ENCODE data around the gene SCART1.
A peak's percentile ranks its signal among the peaks of the same experiment; 100 is the strongest.
"Not testable (repeated sequence)": the region's sequence is repeated elsewhere in the genome, so short reads cannot be mapped to it uniquely, and the experiment has no call there.

The SCART1 gene

DNA sequence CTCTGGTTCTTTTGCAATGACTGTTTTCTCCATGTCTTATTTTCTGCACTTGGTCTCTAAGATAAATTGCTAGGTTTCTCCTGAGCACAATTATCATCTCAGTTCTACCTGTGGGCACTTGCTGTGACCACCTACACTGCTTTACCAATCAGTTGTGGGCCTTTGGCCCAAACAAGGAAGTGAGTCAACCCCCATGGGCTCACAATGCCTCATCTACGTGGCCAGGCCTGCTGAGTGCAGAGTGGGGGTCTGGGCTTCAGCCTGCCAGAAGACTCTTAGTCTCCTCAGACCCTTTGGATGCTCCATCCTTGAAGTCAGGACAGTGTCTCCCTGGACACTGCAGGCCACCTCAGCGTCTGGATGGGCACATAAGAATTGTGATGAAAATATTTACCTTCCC lies 20.3 kb downstream of the SCART1 start:
- no peak for DNase-seq (ENCODE audit: low read depth in 2 of 2)

DNA sequence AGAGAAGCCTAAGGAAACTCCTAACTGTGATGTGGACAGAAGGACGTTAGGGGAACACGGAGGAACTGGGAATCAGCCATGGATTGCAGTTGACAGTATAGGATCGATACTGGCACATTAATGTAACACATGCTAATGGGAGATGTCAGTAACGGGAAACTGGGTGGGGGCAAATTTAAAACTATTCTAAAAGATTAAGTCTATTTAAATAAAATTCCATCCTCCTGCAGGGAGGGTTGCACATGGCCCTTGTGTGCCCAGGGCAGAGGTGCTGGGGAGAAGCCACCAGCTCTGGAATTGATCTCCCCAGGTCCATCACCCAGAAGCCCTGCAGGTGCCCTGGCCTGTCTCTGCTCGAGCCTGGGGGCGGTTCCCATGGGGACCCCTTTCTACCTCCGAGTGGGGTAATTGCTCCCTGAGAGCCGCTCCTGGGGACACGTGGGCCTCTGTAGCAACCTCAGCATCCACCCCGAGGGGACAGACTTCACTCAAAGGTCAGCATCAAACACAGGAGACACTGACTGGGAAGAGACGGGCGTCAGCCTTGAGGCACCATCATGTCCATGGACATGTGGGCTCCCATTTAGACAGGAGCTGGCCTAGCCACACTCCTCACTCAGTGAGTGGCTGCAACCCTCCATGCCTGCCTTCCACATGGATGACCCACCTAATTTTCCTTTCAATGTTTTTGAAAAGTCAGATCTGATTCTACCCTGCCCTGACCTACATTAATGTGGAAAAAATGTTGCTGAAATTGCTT lies 21.1 kb downstream of the SCART1 start:
- no peak for DNase-seq (ENCODE audit: low read depth in 2 of 2)

DNA sequence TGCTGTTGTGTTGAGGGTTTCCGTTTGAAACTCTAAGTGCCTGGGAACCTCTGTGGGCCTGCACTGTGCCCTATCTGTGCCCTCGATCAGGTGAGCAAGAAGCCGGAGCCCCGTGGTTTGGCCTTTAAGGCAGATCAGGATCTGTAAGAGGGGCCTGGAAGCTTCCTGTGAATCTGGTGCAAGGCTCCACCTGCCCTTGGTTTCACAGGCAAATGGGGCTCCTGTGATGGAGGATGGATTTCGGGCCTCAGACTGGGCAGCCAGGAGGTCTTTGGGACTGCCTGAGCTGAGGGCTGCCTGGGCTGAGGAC lies 21.6 kb downstream of the SCART1 start:
- DNase-seq (ENCODE audit: low read depth in 2 of 2): peak in 1 of 2 donors; percentile 16

DNA sequence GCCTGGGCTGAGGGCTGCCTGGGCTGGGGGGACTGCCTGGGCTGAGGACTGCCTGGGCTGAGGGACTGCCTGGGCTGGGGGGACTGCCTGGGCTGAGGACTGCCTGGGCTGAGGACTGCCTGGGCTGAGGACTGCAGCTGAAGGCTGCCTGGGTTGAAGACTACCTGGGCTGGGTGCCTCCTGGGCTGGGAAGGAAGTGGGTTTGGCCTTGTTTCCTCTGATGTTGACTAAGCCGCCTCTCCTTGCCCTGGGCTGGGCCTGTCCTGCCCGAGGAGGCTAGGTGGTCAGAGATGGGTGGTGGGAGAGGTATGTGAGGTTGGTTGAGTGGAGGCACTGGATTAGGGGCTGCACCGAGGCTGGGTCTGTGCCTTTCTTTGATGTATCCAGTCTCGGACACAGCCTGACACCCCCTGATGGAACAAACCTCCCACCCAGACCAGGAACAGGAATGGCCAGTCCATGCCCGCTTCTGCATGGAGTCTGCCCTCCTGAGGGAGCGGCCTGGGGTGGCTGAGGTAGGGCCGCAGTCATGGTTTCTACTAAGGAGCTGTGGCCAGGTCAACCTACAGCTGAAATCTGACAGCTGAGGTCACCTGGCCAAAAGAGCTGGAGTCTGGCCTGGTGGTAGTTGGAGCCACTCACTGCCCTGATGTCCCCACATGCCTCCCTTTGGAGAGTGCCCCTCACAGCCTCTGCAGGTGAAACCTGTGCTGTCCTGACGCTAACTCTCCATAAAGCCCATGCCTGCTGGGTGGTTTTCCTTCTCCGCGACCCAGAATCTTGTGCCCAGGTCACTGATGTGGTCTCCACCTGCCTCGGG lies 22.3 kb downstream of the SCART1 start:
- DNase-seq (ENCODE audit: low read depth in 2 of 2): peak in 1 of 2 donors; percentile 11

DNA sequence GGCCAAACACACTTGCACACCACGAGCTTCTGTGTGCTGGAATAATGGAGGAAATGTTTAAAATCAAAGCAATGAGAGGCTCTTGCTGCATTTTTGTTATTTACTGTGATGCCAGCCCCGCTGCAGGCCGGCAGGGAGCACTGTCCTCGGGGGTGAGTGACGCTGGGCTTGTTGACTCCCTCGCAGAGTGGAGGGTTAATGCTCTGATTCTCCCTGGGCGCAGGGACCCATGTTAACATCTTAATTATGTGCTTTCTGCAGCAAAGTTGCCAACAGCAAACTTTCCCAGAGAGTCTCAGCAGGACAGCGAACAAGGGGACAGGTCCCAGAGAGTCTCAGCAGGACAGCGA lies 22.9 kb downstream of the SCART1 start:
- no peak for DNase-seq (ENCODE audit: low read depth in 2 of 2)

DNA sequence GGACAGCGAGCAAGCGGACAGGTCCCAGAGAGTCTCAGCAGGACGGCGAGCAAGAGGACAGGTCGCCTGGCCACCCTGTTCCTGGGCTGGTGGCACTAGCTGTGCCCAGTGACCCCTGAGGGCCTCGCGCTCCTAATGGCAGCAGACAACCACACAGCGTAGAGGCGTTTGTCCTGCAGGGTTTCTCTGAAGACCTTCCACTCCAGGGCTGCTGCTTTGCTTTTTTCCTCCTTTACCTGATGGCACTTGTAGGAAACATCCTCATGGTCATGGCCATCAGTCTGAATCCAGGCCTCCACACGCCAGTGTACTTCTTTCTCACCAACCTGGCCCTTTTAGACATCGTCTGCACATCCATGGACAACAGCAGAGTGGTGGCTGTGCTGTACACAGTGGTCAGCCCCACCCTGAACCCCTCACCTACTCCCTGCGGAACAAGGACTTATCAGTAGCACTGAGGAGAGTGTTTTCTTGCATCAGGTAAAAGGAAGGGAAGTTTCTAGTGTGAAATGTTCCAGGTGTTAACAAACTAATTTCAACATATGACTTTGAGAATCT lies 27.4 kb downstream of the SCART1 start:
- DNase-seq (ENCODE audit: low read depth in 2 of 2): no peak

DNA sequence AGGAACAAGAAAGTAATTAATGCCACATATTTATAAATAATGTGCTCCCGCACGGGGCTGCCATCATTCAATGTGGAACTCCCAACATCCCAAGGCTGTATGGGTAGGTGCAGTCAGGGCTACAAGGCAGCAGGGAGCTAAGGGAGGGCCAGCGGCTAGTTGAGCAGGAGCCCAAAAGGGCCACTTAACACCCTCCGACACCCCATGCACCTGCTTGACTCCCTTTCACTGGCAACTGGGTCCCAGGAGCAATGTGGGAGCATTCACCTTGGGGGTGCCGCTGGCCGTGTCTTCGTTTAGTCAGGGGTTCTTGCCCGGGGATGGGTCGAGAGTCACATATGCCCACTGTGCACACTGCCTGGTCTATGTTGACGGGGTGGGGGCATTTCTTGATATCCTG lies 27.9 kb downstream of the SCART1 start:
- no peak for DNase-seq (ENCODE audit: low read depth in 2 of 2)

DNA sequence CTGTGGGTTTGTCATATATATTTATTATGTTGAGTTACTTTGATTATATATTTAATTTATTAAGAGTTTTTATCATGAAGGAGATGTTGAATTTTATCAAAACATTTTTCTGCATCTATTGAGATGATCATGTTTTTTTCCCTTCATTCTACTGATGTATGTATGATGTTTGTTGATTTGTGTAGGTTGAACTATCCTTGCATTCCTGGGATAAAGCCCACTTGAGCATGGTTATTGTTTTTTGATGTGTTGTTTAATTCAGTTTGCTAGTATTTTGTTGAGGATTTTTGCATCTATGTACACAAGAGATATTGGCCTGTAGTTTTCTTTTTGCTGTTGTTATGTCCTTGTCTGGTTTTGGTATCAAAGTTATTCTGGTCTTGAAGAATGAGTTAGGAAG lies 31.1 kb downstream of the SCART1 start:
- no peak for DNase-seq (ENCODE audit: low read depth in 2 of 2)

DNA sequence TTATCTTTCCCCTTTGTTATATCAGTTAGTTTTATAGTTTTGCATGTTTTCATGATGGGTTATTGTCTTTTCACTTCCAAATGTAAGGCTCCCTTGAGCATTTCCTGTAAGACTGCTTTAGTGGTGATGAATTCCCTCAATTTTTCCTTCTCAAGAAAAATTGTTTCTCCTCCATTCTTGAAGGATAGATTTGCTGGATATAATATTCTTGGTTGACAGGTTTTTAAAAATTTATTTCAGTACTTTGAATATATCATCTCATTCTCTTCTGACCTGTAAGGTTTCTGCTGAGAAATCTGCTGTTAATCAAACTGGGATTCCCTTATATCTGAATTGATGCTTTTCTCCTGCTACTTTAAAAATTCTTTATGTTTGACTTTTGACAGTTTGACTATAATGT lies 33.3 kb downstream of the SCART1 start:
- DNase-seq (ENCODE audit: low read depth in 2 of 2): no peak

DNA sequence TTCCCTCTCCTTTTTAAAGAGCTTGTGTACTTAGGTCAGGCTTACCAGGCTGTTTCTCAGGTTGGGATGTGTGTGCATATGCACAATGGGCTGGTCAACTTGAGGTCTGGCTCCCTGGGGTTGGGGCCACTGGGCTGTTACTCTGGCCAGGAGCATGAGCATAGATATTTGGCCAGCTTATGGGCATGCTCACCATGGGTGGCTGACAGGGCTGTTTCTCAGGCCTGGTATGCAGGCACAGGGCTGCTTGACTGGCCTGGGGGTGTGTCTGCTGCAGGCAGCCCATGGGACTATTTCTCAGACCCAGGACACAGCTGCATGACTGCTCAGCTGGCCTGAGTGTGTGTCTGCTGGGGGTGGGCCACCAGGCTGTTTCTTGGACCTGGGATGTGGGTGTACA lies 34.6 kb downstream of the SCART1 start:
- no peak for DNase-seq (ENCODE audit: low read depth in 2 of 2)

DNA sequence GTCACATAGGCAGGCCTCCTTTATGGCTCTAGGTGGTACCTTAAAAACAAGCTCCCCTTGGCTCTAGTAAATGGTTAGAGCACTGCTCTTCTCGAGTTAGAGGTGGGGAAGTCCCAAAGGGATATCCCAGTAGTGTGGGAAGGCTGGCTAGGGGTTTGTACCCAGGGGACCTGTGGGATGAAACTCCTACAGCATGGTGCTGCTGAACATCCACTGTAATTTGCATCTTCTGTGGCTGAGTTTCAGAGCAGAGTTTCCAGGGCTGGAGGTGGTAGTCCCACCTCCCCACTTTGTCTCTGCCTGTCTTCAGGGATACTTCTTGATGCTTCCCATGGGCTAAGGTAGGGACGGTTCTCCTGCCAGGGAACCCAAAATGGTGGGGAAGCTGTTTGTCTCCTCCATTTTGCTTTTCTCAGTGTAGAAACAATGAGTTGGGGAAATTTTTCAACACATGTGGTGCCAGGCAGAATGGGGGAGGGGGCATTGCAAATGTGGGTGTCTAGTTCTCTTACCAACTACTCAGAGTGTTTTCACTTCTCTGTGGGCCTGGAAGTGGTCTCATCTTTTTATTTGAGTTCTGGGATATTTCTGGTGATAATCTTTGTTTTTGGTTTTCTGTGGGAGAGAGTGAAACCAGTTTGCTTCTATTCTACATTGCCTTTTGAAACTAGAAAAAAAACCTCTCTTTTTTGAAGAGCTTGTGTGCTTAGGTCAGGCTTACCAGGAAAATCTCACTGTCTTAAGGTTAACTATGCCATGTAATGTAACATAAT lies 36.3 kb downstream of the SCART1 start:
- no peak for DNase-seq (ENCODE audit: low read depth in 2 of 2)

DNA sequence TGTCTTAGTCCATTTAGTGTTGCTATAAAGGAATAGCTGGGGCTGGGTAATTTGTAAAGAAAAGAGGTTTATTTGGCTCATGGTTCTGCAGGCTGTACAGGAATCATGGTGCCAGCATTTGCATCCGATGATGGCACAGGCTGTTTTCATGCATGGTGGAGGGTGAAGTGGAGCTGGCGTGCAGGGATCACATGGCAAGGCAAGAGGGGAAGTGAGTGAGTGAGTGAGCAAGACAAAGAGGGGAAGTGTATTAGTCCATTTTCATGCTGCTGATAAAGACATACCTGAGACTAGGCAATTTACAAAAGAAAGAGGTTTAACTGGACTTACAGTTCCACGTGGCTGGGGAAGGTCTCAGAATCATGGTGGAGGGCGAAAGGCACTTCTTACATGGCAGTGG lies 39.8 kb downstream of the SCART1 start:
- DNase-seq (ENCODE audit: low read depth in 2 of 2): not testable (repeated sequence)

DNA sequence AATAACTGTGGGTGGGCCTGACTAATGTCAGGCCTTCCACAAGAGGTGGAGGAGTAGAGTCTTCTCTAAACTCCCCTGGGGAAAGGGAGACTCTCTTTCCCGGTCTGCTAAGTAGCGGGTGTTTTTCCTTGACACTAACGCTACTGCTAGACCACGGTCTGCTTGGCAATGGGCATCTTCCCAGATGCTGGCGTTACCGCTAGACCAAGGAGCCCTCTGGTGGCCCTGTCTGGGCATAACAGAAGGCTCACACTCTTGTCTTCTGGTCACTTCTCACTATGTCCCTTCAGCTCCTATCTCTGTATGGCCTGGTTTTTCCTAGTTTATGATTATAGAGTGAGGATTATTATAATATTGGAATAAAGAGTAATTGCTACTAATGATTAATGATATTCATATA lies 43.6 kb downstream of the SCART1 start:
- not testable (repeated sequence) for DNase-seq (ENCODE audit: low read depth in 2 of 2)

DNA sequence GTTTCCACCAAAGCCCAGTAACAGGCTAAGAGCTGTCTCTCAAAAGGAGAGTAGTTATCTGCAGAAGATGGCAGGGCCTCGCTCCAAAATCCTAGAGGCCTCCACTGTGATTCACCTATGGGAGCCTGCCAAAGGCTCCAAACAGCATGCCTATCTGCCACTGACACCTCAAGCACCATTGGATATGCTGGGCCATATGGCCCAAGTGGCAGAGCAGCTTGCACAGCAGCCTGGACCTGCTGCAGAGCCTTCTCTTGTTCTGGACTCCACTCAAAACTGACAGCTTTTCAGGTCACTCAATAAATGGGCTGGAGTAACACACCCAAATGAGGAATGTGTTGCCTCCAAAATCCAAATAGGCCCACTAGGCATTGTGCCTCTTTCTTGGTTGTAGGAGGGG lies 45.4 kb downstream of the SCART1 start:
- not testable (repeated sequence) for DNase-seq (ENCODE audit: low read depth in 2 of 2)

DNA sequence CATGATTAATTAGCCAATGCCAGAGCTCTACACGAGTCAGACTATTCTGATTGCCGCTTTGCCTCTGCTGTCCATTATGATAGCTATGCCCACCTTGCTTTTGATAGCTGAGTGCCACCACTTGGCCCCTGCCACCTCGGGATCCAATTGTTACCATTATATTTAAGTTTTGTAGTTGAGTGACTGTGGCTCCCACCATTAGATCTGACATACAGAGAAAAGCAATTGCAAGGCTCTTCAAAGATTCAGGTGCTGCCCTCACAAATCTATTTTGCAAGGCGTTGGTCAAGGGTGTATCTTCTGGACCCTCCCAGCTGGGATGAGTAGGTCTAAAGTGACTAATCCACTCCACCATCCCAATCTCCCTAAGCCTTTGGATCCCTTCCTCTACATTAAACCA lies 47.2 kb downstream of the SCART1 start:
- not testable (repeated sequence) for DNase-seq (ENCODE audit: low read depth in 2 of 2)

DNA sequence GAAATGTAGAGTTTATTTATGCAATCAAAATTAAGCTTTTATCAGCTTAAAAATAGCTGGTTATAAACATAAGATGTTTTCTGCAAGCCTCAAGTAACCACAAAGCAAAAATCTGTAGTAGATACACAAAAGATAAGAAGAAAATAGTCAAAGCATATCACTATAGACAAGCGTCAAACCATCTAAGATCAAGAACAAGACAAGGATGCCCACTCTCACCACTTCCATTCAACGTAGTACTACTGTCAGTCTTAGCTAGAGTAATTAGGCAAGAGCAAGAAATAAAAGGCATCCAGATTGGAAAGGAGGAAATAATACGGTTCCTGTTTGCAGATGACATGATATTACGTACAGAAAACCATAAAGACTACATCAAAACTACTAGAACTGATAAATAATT lies 56.0 kb downstream of the SCART1 start:
- no peak for DNase-seq (ENCODE audit: low read depth in 2 of 2)

DNA sequence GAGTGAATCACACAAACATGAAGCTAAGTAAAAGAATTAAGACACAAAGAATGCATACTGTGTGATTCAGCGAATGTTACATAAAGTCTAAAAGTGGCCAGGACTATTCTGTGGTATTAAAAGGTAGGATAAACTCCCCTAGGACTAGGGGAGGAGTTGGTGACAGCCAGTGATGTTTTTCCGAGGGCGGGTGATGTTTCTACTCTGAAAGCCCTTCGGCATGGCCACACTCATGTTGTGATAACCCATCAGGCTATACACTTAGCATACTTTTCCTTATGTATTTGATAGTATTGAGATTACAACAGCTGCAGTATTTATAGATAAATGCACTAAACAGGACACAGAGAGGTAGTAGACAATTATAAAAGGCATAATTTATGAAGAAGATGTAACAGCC lies 57.7 kb downstream of the SCART1 start:
- no peak for DNase-seq (ENCODE audit: low read depth in 2 of 2)

DNA sequence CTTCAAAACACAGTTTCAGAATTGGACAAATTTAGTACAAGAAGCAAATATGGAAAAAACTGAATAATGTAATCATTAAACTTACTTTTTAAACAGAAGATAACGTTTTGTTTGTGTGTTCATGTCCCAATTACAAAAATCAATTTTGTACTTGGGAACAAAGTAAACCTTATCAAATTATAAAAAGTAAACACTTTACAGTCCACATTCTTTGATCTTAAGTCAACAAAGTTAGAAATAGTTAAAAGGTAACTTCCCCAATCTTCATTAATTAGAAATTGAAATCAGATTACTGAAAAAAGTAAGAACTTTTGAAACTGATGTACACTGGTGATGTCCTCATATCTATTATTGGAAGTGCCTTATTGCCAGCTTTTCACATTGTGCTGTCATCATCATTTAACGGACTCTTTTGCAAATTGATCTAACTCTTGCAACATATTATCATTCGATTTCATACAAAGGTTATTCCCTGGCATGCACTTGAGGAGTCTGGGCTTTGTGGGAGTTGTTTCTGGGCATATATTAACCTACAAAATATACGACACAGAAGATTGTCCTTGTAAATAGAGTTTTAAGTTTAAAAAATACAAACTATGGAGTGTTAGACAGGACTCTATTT lies 58.3 kb downstream of the SCART1 start:
- DNase-seq (ENCODE audit: low read depth in 2 of 2): no peak

DNA sequence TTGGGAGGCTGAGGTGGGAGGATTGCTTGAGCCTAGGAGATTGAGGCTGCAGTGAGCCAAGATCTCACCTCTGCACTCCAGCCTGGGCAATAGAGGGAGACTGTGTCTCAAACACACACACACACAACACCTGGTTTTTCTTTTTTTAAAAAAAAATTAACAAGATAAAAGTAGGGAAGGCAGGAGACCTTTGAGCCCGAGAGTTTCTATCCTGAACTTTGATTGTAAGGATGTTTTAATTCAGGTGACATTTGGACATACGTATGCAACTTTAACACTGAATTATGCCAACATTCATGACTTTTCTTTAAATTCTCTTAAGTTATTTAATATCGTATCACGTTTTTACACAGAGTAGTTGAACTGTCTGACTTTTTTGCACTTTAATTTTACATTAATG lies 61.7 kb downstream of the SCART1 start:
- DNase-seq (ENCODE audit: low read depth in 2 of 2): no peak

DNA sequence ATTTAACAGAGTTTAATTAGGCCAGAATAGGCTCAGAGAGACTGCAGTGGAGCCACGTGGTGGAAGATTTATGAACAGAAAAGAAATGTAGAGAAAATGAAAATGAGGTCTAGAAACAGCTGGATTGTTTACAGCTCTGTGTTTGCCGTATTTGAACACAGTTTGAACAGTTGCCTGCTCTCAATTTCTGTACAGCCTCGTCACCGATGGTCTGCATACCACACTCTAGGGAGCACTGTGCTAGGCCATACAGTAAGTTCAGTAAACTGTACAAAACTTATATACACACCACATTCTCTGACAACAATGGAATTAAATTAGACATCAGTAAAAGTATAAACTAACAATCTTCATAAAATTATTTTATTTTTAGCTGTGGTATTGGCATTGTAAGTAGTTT lies 62.3 kb downstream of the SCART1 start:
- no peak for DNase-seq (ENCODE audit: low read depth in 2 of 2)

DNA sequence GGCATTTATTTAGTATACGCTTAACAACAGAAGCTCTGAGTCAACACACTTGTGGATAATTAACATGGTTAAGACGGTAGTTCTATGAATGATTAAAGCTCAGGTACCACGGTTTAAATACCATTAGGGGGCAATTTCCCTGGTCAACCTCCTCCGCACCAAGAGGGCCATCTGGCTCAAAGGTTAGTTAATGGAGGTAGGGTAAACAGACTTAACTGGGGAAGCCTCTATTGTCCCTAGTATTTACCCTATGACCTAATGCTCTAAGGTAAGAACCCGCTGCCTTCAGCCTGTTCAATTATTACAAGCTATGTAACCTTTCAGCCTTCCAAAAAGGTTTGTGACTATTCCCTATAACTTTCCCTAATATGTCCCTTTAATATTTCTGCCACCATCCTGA lies 64.8 kb downstream of the SCART1 start:
- DNase-seq (ENCODE audit: low read depth in 2 of 2): not testable (repeated sequence)

All from stimulated activated CD4-positive, alpha-beta T cell treated with anti-CD3 and anti-CD28 coated beads, Interleukin-15, amount 100 ng/mL, for 48 hours (primary cell).